ENCODE results near the gene PPP1R15B.

GRCh38 chr1:204447736-204448135 lies 36.1 kb upstream of the PPP1R15B start:
- TF ChIP-seq CTCF (IDR thresholded peaks at IDR 0.05) (no peak), POLR2A (IDR thresholded peaks at IDR 0.05) (no peak)

Measured in esophagus squamous epithelium (tissue), 4 donors.